ENCODE measurements around the gene CMPK2. TPM values are rescaled to one million over a fixed set of nuclear protein-coding genes. Genes with fewer than 3 reads are reported as not detected.

CMPK2 gene
- total and polyA plus RNA-seq, 9 of the 15 experiments (the other 6 are each of a cell fraction or from before 2014, with no cell fraction given), result 2.6 to 10.5 (median 5.0) TPM

GRCh38 chr2:6826081-6826913, 39.4 kb downstream of the CMPK2 start (continued):
- TF ChIP-seq RBM34 (IDR thresholded peaks at IDR 0.05; ENCODE audit: borderline replicate concordance, insufficient read depth, low read length) (no peak), FOXP4 (CRISPR knock-in tag; IDR thresholded peaks at IDR 0.05; ENCODE audit: borderline replicate concordance) (no peak), SREBF1 (IDR thresholded peaks at IDR 0.05; ENCODE audit: borderline replicate concordance, low read depth, low read length) (no peak), SMC3 (conservative IDR thresholded peaks at IDR 0.05; ENCODE audit: insufficient read depth, low read depth, low read length) (peak; percentile 90), THAP12 (CRISPR knock-in tag; IDR thresholded peaks at IDR 0.05) (no peak), MCM5 (IDR thresholded peaks at IDR 0.05; ENCODE audit: low read depth) (no peak), ESRRB (CRISPR knock-in tag; IDR thresholded peaks at IDR 0.05; ENCODE audit: borderline replicate concordance) (no peak), FOXJ2 (tag; IDR thresholded peaks at IDR 0.05) (no peak), ZNF407 (IDR thresholded peaks at IDR 0.05; ENCODE audit: low read depth) (no peak), MTA3 (IDR thresholded peaks at IDR 0.05; ENCODE audit: borderline replicate concordance) (no peak), XRCC5 (IDR thresholded peaks at IDR 0.05; ENCODE audit: low read depth, low read length) (no peak), ZNF41 (CRISPR knock-in tag; conservative IDR thresholded peaks at IDR 0.05) (no peak), ZNF347 (CRISPR knock-in tag; IDR thresholded peaks at IDR 0.05; ENCODE audit: low read depth) (no peak), ADNP (tag; IDR thresholded peaks at IDR 0.05) (no peak), EP400 (IDR thresholded peaks at IDR 0.05) (peak; percentile 47)

Measured in K562 (cell line).